AG10803 (cell line): ENCODE measurements around the gene MLLT11.

ENCODE experiments used
- DNase-seq: peaks from one replicate; pipeline ENCODE4 v3.0.0; 2010; ENCODE audit warnings: low read depth
- H3K4me3 ChIP-seq: 2 replicates; pipeline ENCODE4 v1.5.1; 2011; ENCODE audit warnings: mild to moderate bottlenecking, low read length, control low read depth
- CTCF ChIP-seq: conservative IDR thresholded peaks from 2 replicates; pipeline ENCODE4 v1.5.1; 2011; ENCODE audit warnings: mild to moderate bottlenecking, low read length, control low read depth, inconsistent platforms

MLLT11 gene

GRCh38 chr1:151055581-151055980 lies 4.6 kb upstream of the MLLT11 start:
- DNase-seq: no peak

GRCh38 chr1:151056149-151056548 lies 4.0 kb upstream of the MLLT11 start:
- no peak overlapping the region; the same call in 1 of the 2 replicates for H3K4me3 ChIP-seq
- DNase-seq: no peak
- no peak for TF ChIP-seq CTCF

More at GRCh38 chr1:151055581-151055980, 4.6 kb upstream of the MLLT11 start:
- H3K4me3 ChIP-seq: no peak overlapping the region
- no peak for TF ChIP-seq CTCF

- no peak for TF ChIP-seq CTCF
- peak; percentile 15 for DNase-seq
- H3K4me3 ChIP-seq: peak overlapping the region; percentile 95
Measured at GRCh38 chr1:151058692-151059091, 1.5 kb upstream of the MLLT11 start.

- peak; percentile 62 for TF ChIP-seq CTCF
- peak; percentile 73 for DNase-seq
- peak within 1 kb of the TSS; percentile 95 for H3K4me3 ChIP-seq
Measured at GRCh38 chr1:151059109-151060006, 839 bp upstream of the MLLT11 start, which contains the start of gene CDC42SE1. TSS of gene CDC42SE1 (minus strand) at chr1:151059622. CDS start at chr1:151055730, 3,892 bp downstream.

GRCh38 chr1:151060657-151061421 lies 642 bp downstream of the MLLT11 start:
- peak overlapping the region; percentile 95 for H3K4me3 ChIP-seq
- no peak for DNase-seq

GRCh38 chr1:151061704-151062103 lies 1.5 kb downstream of the MLLT11 start:
- no peak for DNase-seq
- no peak overlapping the region for H3K4me3 ChIP-seq
- no peak for TF ChIP-seq CTCF

More at GRCh38 chr1:151060657-151061421, 642 bp downstream of the MLLT11 start:
- TF ChIP-seq CTCF: no peak
